Natural killer cell (primary cell): ENCODE measurements around the gene ATP10A. TPM values are rescaled to one million over a fixed set of nuclear protein-coding genes. Genes with fewer than 3 reads are reported as not detected.
A peak's percentile ranks its signal among the peaks of the same experiment; 100 is the strongest.

ENCODE experiments used
- ATAC-seq, 3 donors: fragments of 150-1000 bp in 2 of 3; fragments of 200-7000 bp in 1 of 3; cut with Tn5 transposase; 1 replicate in 1 of 3; 2 replicates in 2 of 3; pipeline ENCODE4 v1.10.0; 2021; ENCODE audit warnings: mild to moderate bottlenecking in 2 of 3, moderate library complexity in 2 of 3
- DNase-seq, 2 donors: peaks; one replicate each; pipeline versions ENCODE4 v3.0.0 to v3.0.0-alpha.2; 2013 to 2021; ENCODE audit warnings: mixed read lengths in 1 of 2
- H3K27ac ChIP-seq: one replicate; pipeline ENCODE4 v1.5.1; 2013; ENCODE audit warnings: mild to moderate bottlenecking, low read length
- H3K27me3 ChIP-seq: one replicate; pipeline ENCODE4 v1.6.1; 2013; ENCODE audit warnings: low read length; ENCODE audit not compliant: control insufficient read depth, insufficient read depth
- H3K36me3 ChIP-seq: one replicate; pipeline ENCODE4 v1.6.1; 2013; ENCODE audit warnings: low read length; ENCODE audit not compliant: control insufficient read depth, insufficient read depth
- H3K4me1 ChIP-seq: one replicate; pipeline ENCODE4 v1.6.1; 2013; ENCODE audit warnings: low read length; ENCODE audit not compliant: control insufficient read depth, insufficient read depth
- H3K4me3 ChIP-seq: one replicate; pipeline ENCODE4 v1.5.1; 2013; ENCODE audit warnings: low read length
- H3K9me3 ChIP-seq: one replicate; pipeline ENCODE4 v1.6.1; 2013; ENCODE audit warnings: low read length; ENCODE audit not compliant: control insufficient read depth, insufficient read depth
- H3K27ac Mint-ChIP-seq, 2 donors: one replicate each; pipeline ENCODE4 v1.8.0; 2022; ENCODE audit warnings: mild to moderate bottlenecking in 2 of 2, mixed read lengths in 2 of 2, moderate library complexity in 1 of 2
- H3K27me3 Mint-ChIP-seq, 2 donors: one replicate each; pipeline ENCODE4 v1.8.0; 2022; ENCODE audit warnings: low read depth in 2 of 2, mixed read lengths in 2 of 2
- H3K36me3 Mint-ChIP-seq: one replicate; pipeline ENCODE4 v1.8.0; 2022; ENCODE audit warnings: mixed read lengths
- H3K4me1 Mint-ChIP-seq, 2 donors: one replicate each; pipeline ENCODE4 v1.8.0; 2022; ENCODE audit warnings: mixed read lengths in 2 of 2
- H3K4me3 Mint-ChIP-seq: one replicate; pipeline ENCODE4 v1.8.0; 2022; ENCODE audit warnings: mild to moderate bottlenecking, moderate library complexity, mixed read lengths
- H3K9me3 Mint-ChIP-seq, 2 donors: one replicate each; pipeline ENCODE4 v1.8.0; 2022; ENCODE audit warnings: mixed read lengths in 2 of 2
- WGBS: methylation state at CpG from one replicate; pipeline ENCODE4 v1.1.7; 2013; ENCODE audit warnings: missing lambda C conversion rate; ENCODE audit not compliant: insufficient coverage; 5-methylcytosine and 5-hydroxymethylcytosine counted together
- intact Hi-C: fragments of 100-400 bp; cut with micrococcal nuclease; formaldehyde crosslinking; loops from one replicate; pipeline ENCODE4 v1.14.2; 2022
- total RNA-seq, 4 donors: library from RNA; stranded (reverse); fragments of 120-200 nt in 1 of 4; gene quantifications; one replicate each; pipeline versions ENCODE4 v1.2.3 to v1.2.4, GENCODE V29; 2013 to 2022
- TF ChIP-seq, protein P1 (sequence below): fragments of 200-600 bp; IDR thresholded peaks from one replicate; pipeline ENCODE4 v1.8.0; 2022; ENCODE audit warnings: antibody characterized with exemption

ATP10A gene, protein sequence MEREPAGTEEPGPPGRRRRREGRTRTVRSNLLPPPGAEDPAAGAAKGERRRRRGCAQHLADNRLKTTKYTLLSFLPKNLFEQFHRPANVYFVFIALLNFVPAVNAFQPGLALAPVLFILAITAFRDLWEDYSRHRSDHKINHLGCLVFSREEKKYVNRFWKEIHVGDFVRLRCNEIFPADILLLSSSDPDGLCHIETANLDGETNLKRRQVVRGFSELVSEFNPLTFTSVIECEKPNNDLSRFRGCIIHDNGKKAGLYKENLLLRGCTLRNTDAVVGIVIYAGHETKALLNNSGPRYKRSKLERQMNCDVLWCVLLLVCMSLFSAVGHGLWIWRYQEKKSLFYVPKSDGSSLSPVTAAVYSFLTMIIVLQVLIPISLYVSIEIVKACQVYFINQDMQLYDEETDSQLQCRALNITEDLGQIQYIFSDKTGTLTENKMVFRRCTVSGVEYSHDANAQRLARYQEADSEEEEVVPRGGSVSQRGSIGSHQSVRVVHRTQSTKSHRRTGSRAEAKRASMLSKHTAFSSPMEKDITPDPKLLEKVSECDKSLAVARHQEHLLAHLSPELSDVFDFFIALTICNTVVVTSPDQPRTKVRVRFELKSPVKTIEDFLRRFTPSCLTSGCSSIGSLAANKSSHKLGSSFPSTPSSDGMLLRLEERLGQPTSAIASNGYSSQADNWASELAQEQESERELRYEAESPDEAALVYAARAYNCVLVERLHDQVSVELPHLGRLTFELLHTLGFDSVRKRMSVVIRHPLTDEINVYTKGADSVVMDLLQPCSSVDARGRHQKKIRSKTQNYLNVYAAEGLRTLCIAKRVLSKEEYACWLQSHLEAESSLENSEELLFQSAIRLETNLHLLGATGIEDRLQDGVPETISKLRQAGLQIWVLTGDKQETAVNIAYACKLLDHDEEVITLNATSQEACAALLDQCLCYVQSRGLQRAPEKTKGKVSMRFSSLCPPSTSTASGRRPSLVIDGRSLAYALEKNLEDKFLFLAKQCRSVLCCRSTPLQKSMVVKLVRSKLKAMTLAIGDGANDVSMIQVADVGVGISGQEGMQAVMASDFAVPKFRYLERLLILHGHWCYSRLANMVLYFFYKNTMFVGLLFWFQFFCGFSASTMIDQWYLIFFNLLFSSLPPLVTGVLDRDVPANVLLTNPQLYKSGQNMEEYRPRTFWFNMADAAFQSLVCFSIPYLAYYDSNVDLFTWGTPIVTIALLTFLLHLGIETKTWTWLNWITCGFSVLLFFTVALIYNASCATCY (N-terminal part only)
- total RNA-seq = 10 to 100 TPM; 50.1 to 67.0 (median 51.2) TPM
- 26.7 TPM for total RNA-seq (2013)

DNA sequence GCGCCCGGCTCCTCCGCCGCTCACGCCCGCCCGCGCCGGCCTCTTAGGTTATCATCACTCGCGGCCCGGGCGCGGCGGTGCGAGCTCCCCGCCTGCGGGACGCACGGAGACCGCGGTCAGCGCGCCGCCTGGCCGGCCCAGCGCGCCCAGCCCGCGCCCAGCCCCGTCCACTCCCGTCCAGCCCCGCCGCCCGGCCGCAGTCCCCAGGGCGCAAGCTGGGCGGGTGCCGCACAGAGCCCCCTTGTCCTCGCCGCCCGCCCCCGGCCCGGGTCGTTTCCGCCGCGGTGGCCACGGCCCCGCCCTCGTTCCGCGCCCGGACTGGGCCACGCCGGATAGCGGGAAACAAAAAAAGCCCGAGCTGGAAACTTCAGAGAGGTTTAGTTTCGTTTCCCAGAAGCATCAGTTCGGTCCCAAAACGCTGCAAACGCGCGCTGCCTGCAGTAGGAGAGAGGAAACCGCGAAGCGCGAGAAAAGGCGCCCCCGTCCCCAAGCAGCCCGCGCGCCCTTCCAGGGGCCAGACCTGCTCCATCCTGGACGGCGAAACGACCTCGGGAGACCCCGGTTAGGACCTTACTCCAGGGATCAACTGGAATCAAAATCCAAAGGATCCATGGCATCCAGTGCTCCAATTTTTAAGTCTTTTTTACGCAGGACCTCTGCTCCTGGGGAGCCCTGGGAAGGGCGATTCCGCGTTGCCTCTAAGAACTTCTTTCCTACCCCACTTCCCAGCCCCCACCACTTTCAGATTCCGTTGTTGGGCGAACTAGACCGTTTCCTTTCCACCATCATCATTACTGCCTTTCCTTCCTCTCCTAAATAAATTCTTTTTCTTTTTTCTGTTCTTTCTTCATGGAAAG, at the start of gene ATP10A:
Gene ATP10A (minus strand): TSS at position 217 of the 857 bp plus-strand sequence. CDS start 231 bp downstream, outside the sequence.
- intact Hi-C loops = loop anchor here (5.0 kb wide), 1 partner anchor 1091 kb away; no protein-coding TSS in a partner anchor
- H3K4me3 Mint-ChIP-seq = peak within 1 kb of the TSS; percentile 96
- peak within 1 kb of the TSS; percentile 95 to 98 for H3K27ac Mint-ChIP-seq
- H3K4me3 ChIP-seq = peak within 1 kb of the TSS; percentile 75
- H3K4me1 Mint-ChIP-seq = peaks cover 35 to 51% of the 10 kb centered on the region in 2 donors
- DNase-seq = peak; percentile 44 to 71
- peak in 2 of 3 donors; percentile 4 to 7 for ATAC-seq
- H3K36me3 ChIP-seq = no peaks in the 10 kb centered on the region
- no peaks in the 10 kb centered on the region for H3K27me3 ChIP-seq
- H3K9me3 ChIP-seq = no peaks in the 10 kb centered on the region
- H3K27ac ChIP-seq = peak within 1 kb of the TSS; percentile 90
- H3K27me3 Mint-ChIP-seq = no peaks in the 10 kb centered on the region
- H3K9me3 Mint-ChIP-seq = no peaks in the 10 kb centered on the region
- TF ChIP-seq, protein P1, sequence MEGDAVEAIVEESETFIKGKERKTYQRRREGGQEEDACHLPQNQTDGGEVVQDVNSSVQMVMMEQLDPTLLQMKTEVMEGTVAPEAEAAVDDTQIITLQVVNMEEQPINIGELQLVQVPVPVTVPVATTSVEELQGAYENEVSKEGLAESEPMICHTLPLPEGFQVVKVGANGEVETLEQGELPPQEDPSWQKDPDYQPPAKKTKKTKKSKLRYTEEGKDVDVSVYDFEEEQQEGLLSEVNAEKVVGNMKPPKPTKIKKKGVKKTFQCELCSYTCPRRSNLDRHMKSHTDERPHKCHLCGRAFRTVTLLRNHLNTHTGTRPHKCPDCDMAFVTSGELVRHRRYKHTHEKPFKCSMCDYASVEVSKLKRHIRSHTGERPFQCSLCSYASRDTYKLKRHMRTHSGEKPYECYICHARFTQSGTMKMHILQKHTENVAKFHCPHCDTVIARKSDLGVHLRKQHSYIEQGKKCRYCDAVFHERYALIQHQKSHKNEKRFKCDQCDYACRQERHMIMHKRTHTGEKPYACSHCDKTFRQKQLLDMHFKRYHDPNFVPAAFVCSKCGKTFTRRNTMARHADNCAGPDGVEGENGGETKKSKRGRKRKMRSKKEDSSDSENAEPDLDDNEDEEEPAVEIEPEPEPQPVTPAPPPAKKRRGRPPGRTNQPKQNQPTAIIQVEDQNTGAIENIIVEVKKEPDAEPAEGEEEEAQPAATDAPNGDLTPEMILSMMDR = no peak
- H3K36me3 Mint-ChIP-seq = no peaks in the 10 kb centered on the region
- WGBS = 2% methylated on average over 85 of the region's 85 CpGs
- peaks cover 47% of the 10 kb centered on the region for H3K4me1 ChIP-seq

DNA sequence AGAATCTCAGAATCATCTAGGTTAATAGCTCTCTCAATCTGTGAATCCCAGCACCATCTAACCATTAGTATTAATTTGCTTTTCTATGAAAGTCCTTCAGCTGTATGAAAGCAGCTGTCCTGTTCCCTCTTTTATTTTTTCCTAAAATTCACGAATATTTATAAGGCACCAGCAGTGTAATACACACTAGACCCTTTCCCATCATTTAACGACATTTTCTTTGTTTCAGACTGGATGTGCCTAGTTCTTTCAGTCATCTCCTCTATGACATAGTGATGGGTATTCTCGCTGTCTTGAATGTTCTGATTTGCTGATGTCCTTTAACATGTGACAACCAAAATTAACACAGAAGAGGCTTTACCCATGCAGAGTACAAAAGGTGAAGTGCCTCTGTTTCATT, 48.9 kb upstream of the ATP10A start:
- no peak for ATAC-seq
- DNase-seq = no peak
- Histone ChIP-seq H3K9me3 (no peaks in the 10 kb centered on the region), H3K27me3 (no peaks in the 10 kb centered on the region), H3K4me3 (no peak overlapping the region), H3K36me3 (no peaks in the 10 kb centered on the region), H3K27ac (no peak overlapping the region), H3K4me1 (no peaks in the 10 kb centered on the region)
- TF ChIP-seq, protein P1 = no peak
- no peak overlapping the region for H3K4me3 Mint-ChIP-seq
- H3K27ac Mint-ChIP-seq = no peak overlapping the region
- no peaks in the 10 kb centered on the region for H3K36me3 Mint-ChIP-seq
- H3K9me3 Mint-ChIP-seq = peaks cover 0 to 3% of the 10 kb centered on the region in 2 donors
- 81% methylated on average over 3 of the region's 3 CpGs for WGBS
- intact Hi-C loops = no loop called here
- no peaks in the 10 kb centered on the region for H3K4me1 Mint-ChIP-seq
- H3K27me3 Mint-ChIP-seq = peaks cover 0 to 7% of the 10 kb centered on the region in 2 donors

DNA sequence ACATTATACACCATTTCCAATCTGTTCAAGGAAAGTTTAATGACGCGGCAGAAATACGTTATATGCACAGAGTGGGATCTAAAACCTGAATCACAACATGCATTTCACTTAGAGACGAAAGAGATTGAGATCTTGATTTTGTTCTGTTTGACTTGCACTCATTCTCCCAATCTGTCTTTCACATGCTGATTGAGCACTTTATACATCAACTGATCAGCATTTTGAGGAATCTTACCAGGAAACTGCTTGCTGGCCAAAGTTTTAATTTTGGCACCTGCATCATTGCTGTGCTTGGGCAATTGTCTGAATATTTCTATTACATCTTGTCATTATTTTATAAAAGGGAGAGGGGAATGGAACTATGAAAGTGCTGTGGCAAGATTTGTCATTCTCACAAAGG, 47.7 kb upstream of the ATP10A start:
- DNase-seq = no peak
- Histone ChIP-seq H3K36me3 (no peaks in the 10 kb centered on the region), H3K27me3 (no peaks in the 10 kb centered on the region), H3K27ac (no peak overlapping the region), H3K9me3 (no peaks in the 10 kb centered on the region), H3K4me3 (no peak overlapping the region), H3K4me1 (no peaks in the 10 kb centered on the region)
- TF ChIP-seq, protein P1 = no peak
- WGBS = 95% methylated on average over 4 of the region's 4 CpGs
- intact Hi-C loops = no loop called here
- ATAC-seq = no peak
- peaks cover 0 to 7% of the 10 kb centered on the region in 2 donors for H3K27me3 Mint-ChIP-seq
- H3K9me3 Mint-ChIP-seq = peaks cover 0 to 3% of the 10 kb centered on the region in 2 donors
- no peak overlapping the region for H3K4me3 Mint-ChIP-seq
- no peaks in the 10 kb centered on the region for H3K4me1 Mint-ChIP-seq
- H3K27ac Mint-ChIP-seq = no peak overlapping the region
- no peaks in the 10 kb centered on the region for H3K36me3 Mint-ChIP-seq
